Type B pancreatic cell (in vitro differentiated cells): ENCODE data around the gene SLC7A1. TPM values are rescaled to one million over a fixed set of nuclear protein-coding genes. Genes with fewer than 3 reads are reported as not detected.

Source experiments
- DNase-seq: peaks from one replicate; pipeline ENCODE4 v3.0.0; 2021; ENCODE audit warnings: mixed read lengths; ENCODE audit not compliant: unreplicated experiment; ENCODE audit errors: extremely low spot score
- H3K27ac Mint-ChIP-seq: 2 replicates; pipeline ENCODE4 v1.8.0; 2021; ENCODE audit warnings: mild to moderate bottlenecking, mixed read lengths
- H3K27me3 Mint-ChIP-seq: 2 replicates; pipeline ENCODE4 v1.8.0; 2021; ENCODE audit warnings: mixed read lengths
- H3K36me3 Mint-ChIP-seq: 2 replicates; pipeline ENCODE4 v1.8.0; 2021; ENCODE audit warnings: mixed read lengths
- H3K4me1 Mint-ChIP-seq: one replicate; pipeline ENCODE4 v1.8.0; 2021; ENCODE audit warnings: mixed read lengths; ENCODE audit not compliant: unreplicated experiment
- H3K4me3 Mint-ChIP-seq: 2 replicates; pipeline ENCODE4 v1.8.0; 2021; ENCODE audit warnings: mild to moderate bottlenecking, mixed read lengths
- H3K9me3 Mint-ChIP-seq: 2 replicates; pipeline ENCODE4 v1.8.0; 2021; ENCODE audit warnings: mixed read lengths
- CTCF ChIP-seq: fragments of 200-600 bp; sonication (generic); conservative IDR thresholded peaks from 2 replicates; pipeline ENCODE4 v1.5.0; 2021; ENCODE audit warnings: antibody characterized with exemption, mild to moderate bottlenecking
- total RNA-seq: library from RNA; stranded (reverse); gene quantifications from 2 replicates; pipeline ENCODE4 v1.2.1, GENCODE V29; 2021; ENCODE audit warnings: low replicate concordance

The SLC7A1 gene
- total RNA-seq, 1 donor from 2014 or later: 42.1 TPM

- DNase-seq: no peak
- Mint-ChIP-seq H3K4me3 (no peak overlapping the region), H3K4me1 (no peaks in the 10 kb centered on the region), H3K27me3 (peaks cover 9% of the 10 kb centered on the region), H3K27ac (no peak overlapping the region), H3K9me3 (peaks cover 8% of the 10 kb centered on the region), H3K36me3 (no peaks in the 10 kb centered on the region)
- no peak for TF ChIP-seq CTCF
These were observed 24.5 kb upstream of the SLC7A1 start for GRCh38 chr13:29619995-29620394.

GRCh38 chr13:29613101-29613500, 17.6 kb upstream of the SLC7A1 start:
- Mint-ChIP-seq H3K36me3 (no peaks in the 10 kb centered on the region), H3K27me3 (peaks cover 25% of the 10 kb centered on the region), H3K4me1 (no peaks in the 10 kb centered on the region), H3K9me3 (peaks cover 3% of the 10 kb centered on the region), H3K4me3 (no peak overlapping the region), H3K27ac (no peak overlapping the region)
- DNase-seq: no peak
- no peak for TF ChIP-seq CTCF

- Mint-ChIP-seq H3K4me1 (no peaks in the 10 kb centered on the region), H3K27ac (no peak overlapping the region), H3K9me3 (no peaks in the 10 kb centered on the region), H3K4me3 (no peak overlapping the region), H3K27me3 (peaks cover 17% of the 10 kb centered on the region), H3K36me3 (no peaks in the 10 kb centered on the region)
- no peak for TF ChIP-seq CTCF
- DNase-seq: no peak
These were observed 12.0 kb upstream of the SLC7A1 start for GRCh38 chr13:29607465-29607864.

GRCh38 chr13:29605860-29606526, 10.5 kb upstream of the SLC7A1 start:
- no peak for TF ChIP-seq CTCF

GRCh38 chr13:29598321-29598720, 2.8 kb upstream of the SLC7A1 start:
- DNase-seq: no peak
- Mint-ChIP-seq H3K4me1 (peaks cover 7% of the 10 kb centered on the region), H3K9me3 (no peaks in the 10 kb centered on the region), H3K4me3 (peak overlapping the region; percentile 9), H3K36me3 (no peaks in the 10 kb centered on the region), H3K27ac (no peak overlapping the region), H3K27me3 (peaks cover 26% of the 10 kb centered on the region)
- TF ChIP-seq CTCF: no peak

More at GRCh38 chr13:29605860-29606526, 10.5 kb upstream of the SLC7A1 start:
- Mint-ChIP-seq H3K4me1 (no peaks in the 10 kb centered on the region), H3K9me3 (no peaks in the 10 kb centered on the region), H3K4me3 (no peak overlapping the region), H3K27ac (no peak overlapping the region), H3K36me3 (no peaks in the 10 kb centered on the region), H3K27me3 (peaks cover 12% of the 10 kb centered on the region)
- no peak for DNase-seq
